Measurements from ENCODE around the gene MEGF6.
A peak's percentile ranks its signal among the peaks of the same experiment; 100 is the strongest.

Gene MEGF6

GRCh38 chr1:3564921-3565831 lies 46.1 kb downstream of the MEGF6 start:
- H3K27ac ChIP-seq = no peak overlapping the region

DNA sequence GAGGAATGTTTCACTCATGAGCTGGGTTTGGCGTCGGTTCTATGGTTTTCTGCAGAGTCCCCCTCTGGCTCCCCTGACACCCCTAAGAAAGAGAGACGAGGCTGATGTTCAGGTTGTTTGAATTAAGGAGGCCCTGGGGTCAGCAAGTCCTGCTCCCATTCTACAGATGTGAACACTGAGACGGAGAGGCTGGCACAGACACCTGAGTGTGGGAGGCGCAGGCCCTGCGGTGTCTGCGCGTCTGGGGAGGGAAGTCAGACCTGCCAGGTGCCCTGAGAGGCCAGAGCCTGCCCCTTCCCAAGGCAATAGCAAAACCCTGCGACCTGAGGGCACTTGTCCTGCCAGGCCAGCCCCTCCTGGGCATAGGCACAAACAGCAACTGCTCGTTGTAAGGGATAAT lies 47.7 kb downstream of the MEGF6 start:
- H3K27ac ChIP-seq = no peak overlapping the region
- no peak for TF ChIP-seq ZFX (IDR thresholded peaks at IDR 0.05; ENCODE audit: borderline replicate concordance)
- TF ChIP-seq, protein P1, sequence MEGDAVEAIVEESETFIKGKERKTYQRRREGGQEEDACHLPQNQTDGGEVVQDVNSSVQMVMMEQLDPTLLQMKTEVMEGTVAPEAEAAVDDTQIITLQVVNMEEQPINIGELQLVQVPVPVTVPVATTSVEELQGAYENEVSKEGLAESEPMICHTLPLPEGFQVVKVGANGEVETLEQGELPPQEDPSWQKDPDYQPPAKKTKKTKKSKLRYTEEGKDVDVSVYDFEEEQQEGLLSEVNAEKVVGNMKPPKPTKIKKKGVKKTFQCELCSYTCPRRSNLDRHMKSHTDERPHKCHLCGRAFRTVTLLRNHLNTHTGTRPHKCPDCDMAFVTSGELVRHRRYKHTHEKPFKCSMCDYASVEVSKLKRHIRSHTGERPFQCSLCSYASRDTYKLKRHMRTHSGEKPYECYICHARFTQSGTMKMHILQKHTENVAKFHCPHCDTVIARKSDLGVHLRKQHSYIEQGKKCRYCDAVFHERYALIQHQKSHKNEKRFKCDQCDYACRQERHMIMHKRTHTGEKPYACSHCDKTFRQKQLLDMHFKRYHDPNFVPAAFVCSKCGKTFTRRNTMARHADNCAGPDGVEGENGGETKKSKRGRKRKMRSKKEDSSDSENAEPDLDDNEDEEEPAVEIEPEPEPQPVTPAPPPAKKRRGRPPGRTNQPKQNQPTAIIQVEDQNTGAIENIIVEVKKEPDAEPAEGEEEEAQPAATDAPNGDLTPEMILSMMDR (IDR thresholded peaks at IDR 0.05) = no peak

More at GRCh38 chr1:3564921-3565831, 46.1 kb downstream of the MEGF6 start:
- TF ChIP-seq, protein P1 (IDR thresholded peaks at IDR 0.05) = peak; percentile 83
- no peak for TF ChIP-seq ZFX (IDR thresholded peaks at IDR 0.05; ENCODE audit: borderline replicate concordance)

DNA sequence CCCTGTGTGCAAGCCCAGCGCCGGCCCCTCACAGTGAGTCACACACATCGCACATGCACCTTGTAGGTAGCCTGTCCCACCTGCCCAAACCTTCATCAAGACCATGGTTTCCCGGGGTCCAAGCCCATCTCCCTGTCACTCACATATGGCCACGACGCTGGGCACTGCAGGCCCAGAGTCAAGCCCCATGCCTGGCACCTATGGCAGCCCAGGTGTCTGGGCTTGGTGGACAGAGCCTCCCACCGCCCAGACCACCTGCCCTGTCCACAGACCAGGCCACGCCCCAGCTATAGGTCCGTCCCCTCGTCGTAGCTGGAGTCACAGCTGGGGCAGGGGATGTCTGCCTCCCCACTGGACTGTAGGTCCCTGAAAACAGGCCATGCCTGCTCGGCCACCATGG lies 48.2 kb downstream of the MEGF6 start:
- no peak overlapping the region for H3K27ac ChIP-seq
- TF ChIP-seq ZFX (IDR thresholded peaks at IDR 0.05; ENCODE audit: borderline replicate concordance) = no peak
- TF ChIP-seq, protein P1 (IDR thresholded peaks at IDR 0.05) = no peak

DNA sequence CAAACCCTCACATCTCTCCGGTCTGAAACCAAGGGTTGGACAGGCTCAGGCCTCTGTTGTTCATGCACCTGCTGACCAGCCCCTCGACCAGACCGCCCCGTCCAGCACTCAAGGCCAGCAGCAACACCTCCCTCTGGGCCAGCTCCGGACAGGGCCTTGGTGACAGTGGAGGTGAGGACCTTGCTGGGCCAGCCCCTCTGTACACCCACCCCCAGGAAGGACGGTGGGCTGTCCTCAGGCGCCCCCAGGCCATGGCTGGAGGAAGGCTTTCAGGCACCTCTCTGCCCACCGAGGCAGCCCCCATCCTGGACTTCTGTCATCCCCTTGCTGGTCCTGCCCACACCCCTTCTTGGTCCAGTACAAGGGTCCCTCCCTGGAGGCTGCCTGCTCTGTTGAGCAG lies 48.6 kb downstream of the MEGF6 start:
- no peak overlapping the region for H3K27ac ChIP-seq
- TF ChIP-seq, protein P1 (IDR thresholded peaks at IDR 0.05) = no peak
- no peak for TF ChIP-seq ZFX (IDR thresholded peaks at IDR 0.05; ENCODE audit: borderline replicate concordance)

GRCh38 chr1:3561702-3562101 lies 49.6 kb downstream of the MEGF6 start:
- no peak for TF ChIP-seq ZFX (IDR thresholded peaks at IDR 0.05; ENCODE audit: borderline replicate concordance)
- no peak overlapping the region for H3K27ac ChIP-seq

- no peak overlapping the region for H3K27ac ChIP-seq
- no peak for TF ChIP-seq ZFX (IDR thresholded peaks at IDR 0.05; ENCODE audit: borderline replicate concordance)
- TF ChIP-seq, protein P1 (IDR thresholded peaks at IDR 0.05) = no peak
These were observed 50.3 kb downstream of the MEGF6 start for GRCh38 chr1:3560981-3561380.

GRCh38 chr1:3560251-3560871 lies 50.9 kb downstream of the MEGF6 start:
- TF ChIP-seq, protein P1 (IDR thresholded peaks at IDR 0.05) = no peak
- TF ChIP-seq ZFX (IDR thresholded peaks at IDR 0.05; ENCODE audit: borderline replicate concordance) = no peak
- H3K27ac ChIP-seq = no peak overlapping the region
